Stimulated activated CD4-positive, alpha-beta T cell treated with anti-CD3 and anti-CD28 coated beads, TNF-alpha, amount 100 ng/mL, for 24 hours (primary cell): Measurements from ENCODE around the gene PLXND1.

Experiments used
- DNase-seq, 3 experiments: peaks; one replicate each; pipeline ENCODE4 v3.0.0-alpha.2; 2020; ENCODE audit warnings: low read depth in 3 of 3

PLXND1 gene

GRCh38 chr3:129602730-129603560 lies 3.5 kb downstream of the PLXND1 start:
- no peak for DNase-seq

- DNase-seq = no peak
These were observed 4.2 kb downstream of the PLXND1 start for GRCh38 chr3:129602309-129602708.

- DNase-seq = no peak
These were observed 4.8 kb downstream of the PLXND1 start for GRCh38 chr3:129601713-129602112.

- DNase-seq = no peak
These were observed 6.1 kb downstream of the PLXND1 start for GRCh38 chr3:129600348-129600747.

- DNase-seq = no peak
These were observed 6.9 kb downstream of the PLXND1 start for GRCh38 chr3:129599607-129600006.

- DNase-seq = no peak
These were observed 7.4 kb downstream of the PLXND1 start for GRCh38 chr3:129599073-129599472.

GRCh38 chr3:129598484-129598883 lies 8.0 kb downstream of the PLXND1 start:
- no peak for DNase-seq

- no peak for DNase-seq
These were observed 8.5 kb downstream of the PLXND1 start for GRCh38 chr3:129598000-129598381.

GRCh38 chr3:129597087-129597999 lies 9.1 kb downstream of the PLXND1 start:
- DNase-seq = no peak

- no peak for DNase-seq
These were observed 10.0 kb downstream of the PLXND1 start for GRCh38 chr3:129596194-129597086.

GRCh38 chr3:129595544-129596193 lies 10.8 kb downstream of the PLXND1 start:
- DNase-seq = no peak

- DNase-seq = no peak
These were observed 11.5 kb downstream of the PLXND1 start for GRCh38 chr3:129594907-129595390.

- no peak for DNase-seq
These were observed 12.1 kb downstream of the PLXND1 start for GRCh38 chr3:129594409-129594808.

- DNase-seq = peak in 2 of 3 experiments; percentile 14 to 71
These were observed 12.7 kb downstream of the PLXND1 start for GRCh38 chr3:129593595-129594339.

- no peak for DNase-seq
These were observed 13.3 kb downstream of the PLXND1 start for GRCh38 chr3:129593230-129593594.

GRCh38 chr3:129592381-129593131 lies 13.9 kb downstream of the PLXND1 start:
- DNase-seq = no peak

GRCh38 chr3:129591932-129592331 lies 14.5 kb downstream of the PLXND1 start:
- DNase-seq = no peak

GRCh38 chr3:129590215-129590614 lies 16.3 kb downstream of the PLXND1 start:
- DNase-seq = no peak

- no peak for DNase-seq
These were observed 18.8 kb downstream of the PLXND1 start for GRCh38 chr3:129587566-129588210.
